Spleen (tissue), 11 donors: Measurements from ENCODE around the gene DCTN3. TPM values are rescaled to one million over a fixed set of nuclear protein-coding genes. Genes with fewer than 3 reads are reported as not detected.

ENCODE experiments used
- DNase-seq: peaks from one replicate; pipeline ENCODE4 v3.0.0-alpha.2; 2020
- H3K27ac ChIP-seq, 8 donors: fragments of 200-600 bp; sonication (generic) in 7 of 8; 1 replicate in 4 of 8; 2 replicates in 4 of 8; pipeline versions ENCODE4 v1.5.0 to v1.8.0; 2016 to 2021; ENCODE audit warnings: inconsistent platforms in 4 of 8, mild to moderate bottlenecking in 4 of 8, moderate library complexity in 1 of 8
- H3K27me3 ChIP-seq, 7 donors: fragments of 200-600 bp; sonication (generic) in 6 of 7; replicated peaks in 1 of 7; 1 replicate in 4 of 7; 2 replicates in 3 of 7; pipeline versions ENCODE4 v1.5.0 to v1.8.0; 2016 to 2021; ENCODE audit warnings: inconsistent platforms in 3 of 7, mild to moderate bottlenecking in 1 of 7
- H3K36me3 ChIP-seq, 6 donors: fragments of 200-600 bp; sonication (generic) in 5 of 6; 1 replicate in 4 of 6; 2 replicates in 2 of 6; pipeline versions ENCODE4 v1.5.0 to v1.8.0; 2016 to 2021; ENCODE audit warnings: inconsistent platforms in 2 of 6
- H3K4me1 ChIP-seq, 6 donors: fragments of 200-600 bp; sonication (generic) in 5 of 6; 1 replicate in 3 of 6; 2 replicates in 3 of 6; pipeline versions ENCODE4 v1.5.0 to v1.8.0; 2016 to 2021; ENCODE audit warnings: inconsistent platforms in 3 of 6
- H3K4me3 ChIP-seq, 8 donors: fragments of 200-600 bp; sonication (generic) in 7 of 8; 1 replicate in 4 of 8; 2 replicates in 4 of 8; pipeline versions ENCODE4 v1.5.0 to v1.8.0; 2016 to 2021; ENCODE audit warnings: inconsistent platforms in 4 of 8, mild to moderate bottlenecking in 4 of 8, moderate library complexity in 2 of 8
- H3K9me3 ChIP-seq, 8 donors: fragments of 200-600 bp; sonication (generic) in 7 of 8; 1 replicate in 4 of 8; 2 replicates in 4 of 8; pipeline versions ENCODE4 v1.5.0 to v1.8.0; 2016 to 2021; ENCODE audit warnings: inconsistent platforms in 4 of 8
- CTCF ChIP-seq, 11 experiments: fragments of 200-600 bp in 7 of 11; fragments of 450-650 bp in 4 of 11; sonication (generic) in 4 of 11; IDR thresholded peaks in 8 of 11; conservative IDR thresholded peaks in 3 of 11; 1 replicate in 7 of 11; 2 replicates in 4 of 11; pipeline versions ENCODE4 v1.4.0 to v1.8.0; 2016 to 2021; ENCODE audit warnings: antibody characterized with exemption in 11 of 11, inconsistent platforms in 4 of 11, mild to moderate bottlenecking in 1 of 11
- POLR2A ChIP-seq, 3 donors: fragments of 450-650 bp; IDR thresholded peaks; one replicate each; pipeline ENCODE4 v1.5.1; 2017; ENCODE audit warnings: antibody characterized with exemption in 3 of 3, mild to moderate bottlenecking in 1 of 3
- POLR2AphosphoS5 ChIP-seq, 3 donors: sonication (generic); formaldehyde crosslinking; IDR thresholded peaks; one replicate each; pipeline ENCODE4 v1.5.1; 2017; ENCODE audit warnings: antibody characterized with exemption in 3 of 3
- WGBS, 5 donors: extraction: QIAGEN DNeasy Blood & Tissue Kit in 3 of 5; methylation state at CpG; one replicate each; pipeline versions ENCODE4 v1.1.5 to v1.1.7; 2013 to 2018; 5-methylcytosine and 5-hydroxymethylcytosine counted together
- intact Hi-C: fragments of 100-400 bp; cut with DNase I; formaldehyde crosslinking; loops from one replicate; pipeline ENCODE4 v1.15.0; 2023; ENCODE audit warnings: low total_unique reads
- polyA plus RNA-seq, 3 donors: library from polyadenylated mRNA; stranded (reverse); fragments of 200-250 nt; gene quantifications; one replicate each; pipeline ENCODE4 v1.2.1, GENCODE V29; 2013
- total RNA-seq, 7 donors: library from RNA; depleted of rRNA in 3 of 7; stranded (reverse); fragments of >200 nt in 3 of 7; fragmentation: NEBNext Ultra II Directional in 4 of 7; extraction: Animal tissue kit (Norgen Biotek cat#: 25700) in 4 of 7; gene quantifications; one replicate each; pipeline versions ENCODE4 v1.1.0 to v1.2.1, GENCODE V29; 2016 to 2021
- donor health status: healthy with polysubstance abuse.
- donor health status: DM: no; HTN: no; CAD: no; lungs with moderate emphysema.
- donor health status: DM: no; HTN: no; CAD: no.
- donor health status: Bipolar disorder and iron deficiency.
- donor health status: healthy.
- donor health status: DM: no; HTN: no; CAD: no.
- donor health status: DM: yes; HTN: yes; CAD: no.

DCTN3 gene
- total and polyA plus RNA-seq, 10 donors, result 43.8 to 79.8 (median 56.7) TPM

GRCh38 chr9:34628656-34629490 lies 8.6 kb upstream of the DCTN3 start, which contains the start of gene ARID3C:
Gene ARID3C (minus strand): TSS chr9:34629066. CDS start chr9:34628014, 1,052 bp downstream.
- intact Hi-C loops, result no loop called here
- TF ChIP-seq POLR2AphosphoS5 (IDR thresholded peaks at IDR 0.05) (no peak), CTCF (IDR thresholded peaks at IDR 0.05 in 8 of 11, conservative IDR thresholded peaks at IDR 0.05 in 3 of 11) (no peak), POLR2A (IDR thresholded peaks at IDR 0.05) (no peak)
- no peak for DNase-seq
- no peaks in the 10 kb centered on the region for H3K36me3 ChIP-seq
- 0 to 3% (median 1%) methylated on average over 31 to 69 of the region's 69 CpGs for WGBS, 5 donors
- H3K27ac ChIP-seq, result no peak within 1 kb of the TSS
- H3K4me3 ChIP-seq, result peak within 1 kb of the TSS; percentile 5 to 64 (median 40)
- peaks cover 10 to 72% (median 64%) of the 10 kb centered on the region in 7 donors for H3K27me3 ChIP-seq
- peaks cover 0 to 37% (median 25%) of the 10 kb centered on the region in 6 donors for H3K4me1 ChIP-seq
- no peaks in the 10 kb centered on the region for H3K9me3 ChIP-seq

- DNase-seq, result no peak
- Histone ChIP-seq H3K36me3 (no peaks in the 10 kb centered on the region), H3K27ac (no peak overlapping the region), H3K27me3 (peaks cover 16 to 81% (median 73%) of the 10 kb centered on the region in 7 donors), H3K4me3 (peak overlapping the region in 6 of 8 donors; percentile 26 to 64 (median 44)), H3K9me3 (no peaks in the 10 kb centered on the region), H3K4me1 (peaks cover 0 to 43% (median 31%) of the 10 kb centered on the region in 6 donors)
- 34 to 50% (median 43%) methylated on average over 17 to 20 of the region's 20 CpGs for WGBS, 5 donors
- no peak for TF ChIP-seq POLR2AphosphoS5 (IDR thresholded peaks at IDR 0.05)
- TF ChIP-seq POLR2A (IDR thresholded peaks at IDR 0.05), result no peak
- TF ChIP-seq CTCF (IDR thresholded peaks at IDR 0.05 in 8 of 11, conservative IDR thresholded peaks at IDR 0.05 in 3 of 11), result no peak
- intact Hi-C loops, result no loop called here
These were observed 7.7 kb upstream of the DCTN3 start for GRCh38 chr9:34627716-34628655.

GRCh38 chr9:34625186-34625486 lies 4.8 kb upstream of the DCTN3 start:
- no peak for DNase-seq
- intact Hi-C loops, result no loop called here
- TF ChIP-seq POLR2A (IDR thresholded peaks at IDR 0.05) (no peak), CTCF (IDR thresholded peaks at IDR 0.05 in 8 of 11, conservative IDR thresholded peaks at IDR 0.05 in 3 of 11) (no peak), POLR2AphosphoS5 (IDR thresholded peaks at IDR 0.05) (no peak)
- H3K36me3 ChIP-seq, result no peaks in the 10 kb centered on the region
- H3K4me1 ChIP-seq, result peaks cover 0 to 52% (median 37%) of the 10 kb centered on the region in 6 donors
- H3K27ac ChIP-seq, result no peak overlapping the region
- H3K4me3 ChIP-seq, result no peak overlapping the region
- H3K9me3 ChIP-seq, result no peaks in the 10 kb centered on the region
- peaks cover 17 to 88% (median 81%) of the 10 kb centered on the region in 7 donors for H3K27me3 ChIP-seq
- WGBS, 5 donors, result 54 to 80% (median 69%) methylated on average over 3 of the region's 3 CpGs
